Ishikawa (cell line): ENCODE results near the gene PTPRD.

ENCODE experiments used
- CEBPB ChIP-seq: IDR thresholded peaks from 2 replicates; pipeline ENCODE4 v1.6.1; 2012
- CREB1 ChIP-seq: IDR thresholded peaks from 2 replicates; pipeline ENCODE4 v1.6.1; 2012; ENCODE audit warnings: low read depth
- EGR1 ChIP-seq: IDR thresholded peaks from 2 replicates; pipeline ENCODE4 v1.6.1; 2012
- EP300 ChIP-seq: IDR thresholded peaks from 2 replicates; pipeline ENCODE4 v1.6.1; 2012; ENCODE audit warnings: borderline replicate concordance
- FOXM1 ChIP-seq: IDR thresholded peaks from 2 replicates; pipeline ENCODE4 v1.6.1; 2012; ENCODE audit warnings: low read depth, borderline replicate concordance
- MAX ChIP-seq: IDR thresholded peaks from 2 replicates; pipeline ENCODE4 v1.6.1; 2012
- NFIC ChIP-seq: IDR thresholded peaks from 2 replicates; pipeline ENCODE4 v1.6.1; 2012
- RAD21 ChIP-seq: IDR thresholded peaks from 2 replicates; pipeline ENCODE4 v1.6.1; 2012; ENCODE audit warnings: low read depth
- REST ChIP-seq: IDR thresholded peaks from 2 replicates; pipeline ENCODE4 v1.6.1; 2012; ENCODE audit warnings: low read depth, mild to moderate bottlenecking
- TAF1 ChIP-seq: IDR thresholded peaks from 2 replicates; pipeline ENCODE4 v1.6.1; 2012; ENCODE audit warnings: low read depth, mild to moderate bottlenecking
- TCF12 ChIP-seq: IDR thresholded peaks from 2 replicates; pipeline ENCODE4 v1.6.1; 2012; ENCODE audit warnings: low read depth
- TEAD4 ChIP-seq: IDR thresholded peaks from 2 replicates; pipeline ENCODE4 v1.6.1; 2012
- USF1 ChIP-seq: IDR thresholded peaks from 2 replicates; pipeline ENCODE4 v1.6.1; 2012
- YY1 ChIP-seq: IDR thresholded peaks from 2 replicates; pipeline ENCODE4 v1.6.1; 2012; ENCODE audit warnings: low read depth
- ZBTB7A ChIP-seq: IDR thresholded peaks from 2 replicates; pipeline ENCODE4 v1.6.1; 2012; ENCODE audit warnings: low read depth

The PTPRD gene

GRCh38 chr9:9112001-9112720 lies 1500.6 kb downstream of the PTPRD start:
- TF ChIP-seq TEAD4 (no peak), RAD21 (no peak), CEBPB (no peak), TAF1 (no peak), NFIC (no peak)

GRCh38 chr9:9108641-9109040 lies 1504.2 kb downstream of the PTPRD start:
- no peak for TF ChIP-seq EP300
- no peak for TF ChIP-seq NFIC
- no peak for TF ChIP-seq USF1
- TF ChIP-seq TEAD4 = no peak
- TF ChIP-seq TCF12 = no peak
- TF ChIP-seq REST = no peak
- TF ChIP-seq CEBPB = no peak
- no peak for TF ChIP-seq MAX
- no peak for TF ChIP-seq TAF1
- TF ChIP-seq RAD21 = no peak
- no peak for TF ChIP-seq YY1
- TF ChIP-seq EGR1 = no peak
- TF ChIP-seq FOXM1 = no peak
- no peak for TF ChIP-seq CREB1
- TF ChIP-seq ZBTB7A = no peak

- TF ChIP-seq USF1 = no peak
- no peak for TF ChIP-seq EP300
- no peak for TF ChIP-seq MAX
- no peak for TF ChIP-seq FOXM1
- no peak for TF ChIP-seq TAF1
- no peak for TF ChIP-seq CREB1
- no peak for TF ChIP-seq TEAD4
- TF ChIP-seq NFIC = no peak
- TF ChIP-seq CEBPB = no peak
- no peak for TF ChIP-seq YY1
- no peak for TF ChIP-seq RAD21
- no peak for TF ChIP-seq EGR1
- no peak for TF ChIP-seq REST
- TF ChIP-seq TCF12 = no peak
- no peak for TF ChIP-seq ZBTB7A
These were observed 1510.5 kb downstream of the PTPRD start for GRCh38 chr9:9102295-9102694.

- no peak for TF ChIP-seq RAD21
- TF ChIP-seq NFIC = no peak
- no peak for TF ChIP-seq TCF12
- TF ChIP-seq CEBPB = no peak
- TF ChIP-seq ZBTB7A = no peak
- no peak for TF ChIP-seq YY1
- TF ChIP-seq TAF1 = no peak
- TF ChIP-seq CREB1 = no peak
These were observed 1512.7 kb downstream of the PTPRD start for GRCh38 chr9:9100070-9100469.

GRCh38 chr9:9099646-9100045 lies 1513.2 kb downstream of the PTPRD start:
- TF ChIP-seq REST (no peak), FOXM1 (no peak), TEAD4 (no peak), YY1 (no peak), TCF12 (no peak), TAF1 (no peak), CEBPB (no peak), ZBTB7A (no peak), USF1 (no peak)
